Activated CD4-positive, alpha-beta T cell treated with anti-CD3 and anti-CD28 coated beads for 4 hours (primary cell): ENCODE results near the gene POMGNT2.

Experiments used
- DNase-seq, 2 donors: peaks; one replicate each; pipeline ENCODE4 v3.0.0-alpha.2; 2020

Gene POMGNT2

GRCh38 chr3:43043071-43043766, 62.7 kb downstream of the POMGNT2 start:
- no peak for DNase-seq

GRCh38 chr3:43041517-43041916, 64.4 kb downstream of the POMGNT2 start:
- no peak for DNase-seq

DNA sequence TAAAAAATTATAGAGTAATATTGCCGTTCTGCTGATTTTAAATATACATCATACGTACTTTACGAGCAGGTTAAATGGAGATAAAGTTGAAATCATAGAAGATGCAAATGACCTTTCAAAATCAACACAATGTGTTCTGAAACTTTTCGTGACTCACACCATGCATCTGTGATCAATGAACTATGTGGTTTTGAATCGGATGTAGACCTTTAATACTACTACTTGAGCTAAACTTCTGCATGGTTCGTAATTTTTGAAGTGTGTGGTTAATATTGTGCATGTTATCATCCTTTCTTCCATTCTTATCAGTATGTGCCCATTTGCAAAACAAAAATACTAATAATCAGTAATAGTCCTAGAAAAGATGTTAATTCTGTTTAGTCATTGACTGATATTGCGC, 67.9 kb downstream of the POMGNT2 start:
- no peak for DNase-seq

GRCh38 chr3:43036621-43037423, 69.1 kb downstream of the POMGNT2 start:
- DNase-seq: no peak

- DNase-seq: no peak
Measured at GRCh38 chr3:43035801-43036365, 70.0 kb downstream of the POMGNT2 start.

GRCh38 chr3:43034911-43035310, 71.0 kb downstream of the POMGNT2 start:
- no peak for DNase-seq

DNA sequence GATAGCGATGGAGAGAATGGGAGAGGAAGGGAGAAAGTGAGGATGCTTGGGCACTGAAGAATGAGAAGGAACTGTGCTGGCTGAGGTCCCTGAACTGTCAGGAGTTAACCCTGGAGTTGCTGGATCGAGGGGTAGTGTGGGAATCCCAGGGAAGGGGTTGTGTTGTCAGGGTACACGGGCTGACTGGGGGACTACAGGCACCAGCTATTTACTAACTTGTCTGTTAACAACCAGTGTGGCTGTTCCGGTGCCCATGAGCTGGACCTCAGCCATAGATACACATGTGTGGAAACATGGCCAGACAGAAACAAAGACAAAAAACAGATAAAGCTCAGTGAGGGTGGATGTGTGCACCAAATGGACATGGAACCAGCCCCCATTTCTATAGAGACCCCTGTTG, 71.7 kb downstream of the POMGNT2 start:
- no peak for DNase-seq

- DNase-seq: no peak
Measured at GRCh38 chr3:43032646-43033628, 72.9 kb downstream of the POMGNT2 start.

DNA sequence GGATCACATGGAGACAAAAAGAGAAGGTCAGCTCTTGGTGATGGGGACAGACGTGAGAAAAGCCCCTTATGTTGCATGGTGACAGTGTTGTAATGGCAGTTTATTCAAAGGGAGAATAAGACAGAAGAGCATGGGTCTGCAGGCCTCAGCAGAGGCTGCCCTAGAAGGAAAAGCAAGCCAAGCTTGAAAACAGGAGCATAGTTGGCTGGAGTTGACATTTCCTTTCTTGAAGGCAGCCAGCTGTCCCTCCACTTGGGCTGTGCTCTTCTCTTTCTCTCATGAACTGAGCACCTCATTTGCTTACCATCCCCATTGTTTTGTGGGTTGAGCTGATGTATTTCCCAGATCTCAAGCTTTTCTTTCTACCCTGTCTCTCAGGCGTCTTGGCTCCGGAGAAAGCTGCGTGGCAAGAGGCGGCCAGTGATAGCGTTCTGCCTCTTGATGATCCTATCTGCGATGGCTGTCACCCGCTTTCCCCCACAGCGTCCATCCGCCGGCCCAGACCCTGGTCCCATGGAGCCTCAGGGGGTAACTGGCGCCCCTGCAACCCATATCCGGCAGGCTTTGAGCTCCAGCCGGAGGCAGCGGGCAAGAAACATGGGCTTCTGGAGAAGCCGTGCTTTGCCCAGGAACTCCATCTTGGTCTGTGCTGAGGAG, 73.9 kb downstream of the POMGNT2 start:
- no peak for DNase-seq

GRCh38 chr3:43031485-43031884, 74.4 kb downstream of the POMGNT2 start:
- no peak for DNase-seq

DNA sequence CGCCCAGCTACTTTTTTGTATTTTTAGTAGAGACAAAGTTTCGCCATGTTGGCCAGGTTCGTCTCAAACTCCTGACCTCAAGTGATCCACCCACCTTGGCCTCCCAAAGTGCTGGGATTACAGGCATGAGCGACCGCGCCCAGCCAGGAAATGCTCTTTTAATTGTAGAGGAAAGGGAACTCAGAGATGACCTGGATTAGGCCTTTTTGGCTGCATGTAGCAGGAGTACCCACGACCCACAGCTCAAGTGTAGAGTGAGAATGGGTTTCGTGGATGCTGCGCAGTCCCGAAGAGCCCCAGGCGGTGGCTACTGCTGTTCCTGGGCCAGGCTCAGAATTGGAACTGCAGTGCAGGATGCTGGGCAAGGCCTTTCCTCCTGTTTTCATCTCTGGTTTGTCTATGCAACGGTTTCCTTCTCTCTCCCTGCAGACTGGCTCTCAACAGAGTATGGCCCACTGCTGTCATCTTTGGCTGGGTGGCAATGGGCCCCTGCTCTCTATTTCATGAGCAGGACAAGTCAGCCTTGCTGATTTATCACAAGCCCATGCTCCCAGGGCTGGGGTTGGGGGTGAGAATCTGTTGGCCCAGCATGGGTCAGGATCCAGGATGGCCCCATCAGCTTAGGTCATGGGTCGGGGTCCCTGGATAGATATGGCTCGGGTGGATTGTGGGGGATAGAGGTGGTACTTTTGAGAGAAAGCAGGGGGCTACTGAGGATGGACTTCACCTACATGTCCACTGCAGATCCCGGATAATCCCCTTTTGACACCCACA, 75.5 kb downstream of the POMGNT2 start:
- no peak for DNase-seq
